GM23248 (cell line): ENCODE results near the gene KDELR3. TPM values are rescaled to one million over a fixed set of nuclear protein-coding genes. Genes with fewer than 3 reads are reported as not detected.

ENCODE experiments used
- DNase-seq: peaks from one replicate; pipeline ENCODE4 v3.0.0-alpha.2; 2015
- H2AFZ ChIP-seq: fragments of 200-600 bp; sonication (generic); 2 replicates; pipeline ENCODE4 v1.6.1; 2016; ENCODE audit warnings: antibody characterized with exemption
- H3F3A ChIP-seq: fragments of 200-600 bp; sonication (generic); 2 replicates; pipeline ENCODE4 v1.6.1; 2016; ENCODE audit warnings: mild to moderate bottlenecking, antibody characterized with exemption, mixed run types; ENCODE audit not compliant: insufficient read depth
- H3K27ac ChIP-seq: fragments of 200-600 bp; sonication (generic); 2 replicates; pipeline ENCODE4 v1.5.1; 2016; ENCODE audit warnings: mild to moderate bottlenecking
- H3K27me3 ChIP-seq: fragments of 200-600 bp; sonication (generic); replicated peaks from 2 replicates; pipeline ENCODE4 v1.6.1; 2016; ENCODE audit warnings: mild to moderate bottlenecking; ENCODE audit not compliant: insufficient read depth
- H3K36me3 ChIP-seq: fragments of 200-600 bp; sonication (generic); 2 replicates; pipeline ENCODE4 v1.6.1; 2016; ENCODE audit warnings: low read depth, mild to moderate bottlenecking
- H3K4me1 ChIP-seq: fragments of 200-600 bp; sonication (generic); 2 replicates; pipeline ENCODE4 v1.6.1; 2016; ENCODE audit warnings: mild to moderate bottlenecking; ENCODE audit not compliant: insufficient read depth
- H3K4me2 ChIP-seq: fragments of 200-600 bp; sonication (generic); one replicate; pipeline ENCODE4 v1.6.1; 2016; ENCODE audit warnings: mild to moderate bottlenecking; ENCODE audit not compliant: unreplicated experiment
- H3K4me3 ChIP-seq: fragments of 200-600 bp; sonication (generic); 2 replicates; pipeline ENCODE4 v1.5.1; 2016; ENCODE audit warnings: mild to moderate bottlenecking
- H3K79me2 ChIP-seq: fragments of 200-600 bp; sonication (generic); 2 replicates; pipeline ENCODE4 v1.6.1; 2016; ENCODE audit warnings: mild to moderate bottlenecking; ENCODE audit not compliant: insufficient read depth
- H3K9ac ChIP-seq: fragments of 200-600 bp; sonication (generic); 2 replicates; pipeline ENCODE4 v1.6.1; 2016; ENCODE audit warnings: mild to moderate bottlenecking
- H3K9me2 ChIP-seq: fragments of 200-600 bp; sonication (generic); 2 replicates; pipeline ENCODE4 v1.6.1; 2016; ENCODE audit warnings: mixed run types, mild to moderate bottlenecking, moderate library complexity; ENCODE audit not compliant: insufficient read depth
- H3K9me3 ChIP-seq: fragments of 200-600 bp; sonication (generic); one replicate; pipeline ENCODE4 v1.6.1; 2017; ENCODE audit warnings: low read depth
- H4K20me1 ChIP-seq: fragments of 200-600 bp; sonication (generic); 2 replicates; pipeline ENCODE4 v1.6.0; 2016; ENCODE audit not compliant: insufficient read depth
- EZH2 ChIP-seq: fragments of 200-600 bp; sonication (generic); IDR thresholded peaks from 2 replicates; pipeline ENCODE4 v1.6.1; 2018; ENCODE audit warnings: antibody characterized with exemption, mild to moderate bottlenecking; ENCODE audit not compliant: insufficient read depth, poor library complexity, severe bottlenecking
- EZH2phosphoT487 ChIP-seq: fragments of 200-600 bp; sonication (generic); IDR thresholded peaks from 2 replicates; pipeline ENCODE4 v1.6.1; 2018; ENCODE audit warnings: antibody characterized with exemption, moderate library complexity, mild to moderate bottlenecking, low read depth; ENCODE audit not compliant: insufficient read depth
- WGBS, 2 experiments: methylation state at CpG; one replicate each; pipeline ENCODE4 v1.1.6; 2015 to 2017; ENCODE audit warnings: low lambda C conversion rate in 2 of 2, low coverage in 1 of 2; ENCODE audit errors: missing lambda C conversion rate in 2 of 2; 5-methylcytosine and 5-hydroxymethylcytosine counted together
- in situ Hi-C: fragments of 300-500 bp; cut with MboI; formaldehyde crosslinking; loops from 2 replicates; pipeline ENCODE4 v1.15.0; 2020
- polyA plus RNA-seq: library from polyadenylated mRNA; unstranded; fragments of >200 nt; fragmentation: Nextera tagmentation; extraction: Ambion mirVana; gene quantifications from 2 replicates; pipeline ENCODE4 v1.2.1, GENCODE V29; 2016
- total RNA-seq: library from RNA; depleted of rRNA; stranded (reverse); fragments of >200 nt; shearing (Covaris generic); gene quantifications from 2 replicates; pipeline ENCODE4 v1.2.3, GENCODE V29; 2014

Gene KDELR3
- total and polyA plus RNA-seq, 2 experiments from 2014 or later: 191 to 326 TPM

DNA sequence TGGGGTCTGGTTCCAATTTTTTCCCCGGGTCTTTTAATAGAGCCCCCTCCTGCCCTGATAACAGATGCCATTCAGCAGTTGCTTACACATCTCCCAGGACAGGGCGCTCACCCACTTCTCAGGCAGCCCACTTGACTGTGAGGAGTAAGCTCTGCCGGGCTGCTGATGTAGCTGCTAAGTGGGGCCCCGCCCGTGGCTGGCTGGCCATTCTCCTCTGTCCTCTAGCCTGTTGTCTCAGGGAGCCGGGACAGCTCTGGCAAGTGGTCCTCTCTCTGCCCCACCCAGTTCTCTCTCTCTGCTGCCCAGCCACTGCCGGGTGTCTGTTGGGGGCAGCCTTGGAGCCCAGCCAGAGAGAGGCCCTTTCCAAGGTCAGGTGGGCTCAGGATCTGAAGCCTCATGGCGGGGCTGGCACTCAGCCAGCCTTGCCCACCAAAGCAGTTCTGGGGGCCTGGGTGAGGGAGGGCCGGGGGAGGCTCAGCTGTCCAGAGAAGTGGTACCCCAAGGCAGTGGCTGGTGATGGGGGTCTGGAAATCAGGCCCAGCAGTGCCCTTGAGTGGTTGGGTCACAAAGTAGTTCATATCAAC is 21.8 kb upstream of the KDELR3 start:
- Histone ChIP-seq H3K9me3 (no peaks in the 10 kb centered on the region), H2AFZ (no peak overlapping the region), H3K4me1 (no peaks in the 10 kb centered on the region), H3K4me2 (no peak overlapping the region), H4K20me1 (no peaks in the 10 kb centered on the region), H3F3A (no peaks in the 10 kb centered on the region), H3K4me3 (no peak overlapping the region), H3K27ac (no peak overlapping the region), H3K27me3 (peaks cover 6% of the 10 kb centered on the region; the same call in 1 of the 2 replicates), H3K36me3 (no peaks in the 10 kb centered on the region), H3K9ac (no peak overlapping the region), H3K79me2 (no peaks in the 10 kb centered on the region), H3K9me2 (no peaks in the 10 kb centered on the region)
- DNase-seq: no peak
- WGBS, 2 experiments: 15 to 19% methylated on average over 9 of the region's 9 CpGs
- TF ChIP-seq EZH2phosphoT487 (no peak), EZH2 (no peak)
- in situ Hi-C loops: no loop called here

DNA sequence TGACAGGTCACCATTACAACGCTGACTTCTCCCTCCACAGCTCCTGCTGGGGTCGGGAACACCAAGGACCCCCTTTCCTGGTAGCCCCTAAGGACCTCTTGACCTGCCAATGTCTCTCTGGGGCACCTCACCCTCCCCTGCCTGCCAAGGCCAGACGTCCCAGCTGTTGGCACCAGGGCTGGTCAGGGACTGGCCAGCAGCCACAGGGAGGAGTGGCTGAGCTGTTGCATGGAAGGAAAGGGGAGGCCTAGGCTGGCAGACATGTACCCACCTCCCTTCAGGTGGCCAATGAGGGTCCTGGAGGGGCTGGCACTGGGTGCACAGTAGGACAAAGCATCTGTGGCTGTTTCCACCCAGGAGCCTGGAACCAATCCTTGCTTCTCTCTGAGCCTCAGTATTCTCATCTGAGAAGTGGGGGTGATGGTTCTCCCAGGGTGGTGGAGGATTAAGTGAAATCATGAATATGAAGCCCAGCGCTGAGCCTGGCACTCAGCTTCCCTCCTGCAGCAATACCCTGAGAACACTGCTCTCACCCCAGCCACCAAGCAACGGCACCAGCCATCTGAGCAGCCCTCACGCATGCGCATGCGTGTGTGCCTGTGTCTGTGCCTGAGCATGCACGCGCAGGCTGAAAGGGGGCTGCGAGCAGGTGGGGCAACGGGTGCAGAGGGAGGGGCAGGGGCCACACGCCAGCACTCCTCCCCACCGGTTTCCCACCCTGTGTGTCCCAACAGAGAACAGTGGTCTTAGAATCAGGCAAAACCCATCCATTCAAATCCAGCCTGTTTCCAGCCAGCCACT is 18.8 kb upstream of the KDELR3 start:
- H3K4me2 ChIP-seq: no peak overlapping the region
- TF ChIP-seq EZH2phosphoT487: no peak
- TF ChIP-seq EZH2: no peak
- no peak overlapping the region for H3K4me3 ChIP-seq
- no peaks in the 10 kb centered on the region for H3K4me1 ChIP-seq
- H4K20me1 ChIP-seq: no peaks in the 10 kb centered on the region
- DNase-seq: no peak
- H3F3A ChIP-seq: no peaks in the 10 kb centered on the region
- H2AFZ ChIP-seq: no peak overlapping the region
- 78 to 83% methylated on average over 14 of the region's 14 CpGs for WGBS, 2 experiments
- no peak overlapping the region for H3K9ac ChIP-seq
- no peaks in the 10 kb centered on the region for H3K9me2 ChIP-seq
- no peaks in the 10 kb centered on the region for H3K36me3 ChIP-seq
- H3K79me2 ChIP-seq: no peaks in the 10 kb centered on the region
- H3K9me3 ChIP-seq: no peaks in the 10 kb centered on the region
- in situ Hi-C loops: no loop called here
- H3K27ac ChIP-seq: no peak overlapping the region
- H3K27me3 ChIP-seq: peaks cover 25% of the 10 kb centered on the region

DNA sequence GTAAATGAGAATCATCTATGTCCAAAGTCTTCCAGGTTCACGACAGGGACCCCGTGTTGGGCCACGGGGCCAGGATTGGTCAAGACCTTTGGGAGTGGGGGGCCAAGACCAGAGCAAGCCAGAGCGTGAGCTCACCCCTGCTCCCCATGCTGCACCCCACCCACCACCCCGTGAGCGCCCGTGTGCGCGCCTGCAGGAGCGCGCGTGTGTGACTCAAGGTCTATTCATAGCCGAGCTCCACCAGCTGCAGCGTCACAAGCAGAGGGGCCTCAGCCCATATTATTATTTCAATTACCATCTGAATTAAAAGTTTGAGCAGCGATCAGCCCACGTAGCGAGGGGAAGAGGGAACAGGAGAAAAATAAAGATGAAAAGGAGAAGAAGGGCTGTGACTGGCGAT is 18.1 kb upstream of the KDELR3 start:
- Histone ChIP-seq H3K4me3 (no peak overlapping the region), H3K4me2 (no peak overlapping the region), H3K9me3 (no peaks in the 10 kb centered on the region), H3F3A (no peaks in the 10 kb centered on the region), H3K9me2 (no peaks in the 10 kb centered on the region), H3K4me1 (no peaks in the 10 kb centered on the region), H3K36me3 (no peaks in the 10 kb centered on the region), H2AFZ (no peak overlapping the region), H3K9ac (no peak overlapping the region), H3K79me2 (no peaks in the 10 kb centered on the region), H4K20me1 (no peaks in the 10 kb centered on the region), H3K27ac (no peak overlapping the region), H3K27me3 (peaks cover 29% of the 10 kb centered on the region)
- 35 to 52% methylated on average over 18 of the region's 18 CpGs for WGBS, 2 experiments
- TF ChIP-seq EZH2: no peak
- no peak for TF ChIP-seq EZH2phosphoT487
- in situ Hi-C loops: no loop called here
- DNase-seq: peak; percentile 42

DNA sequence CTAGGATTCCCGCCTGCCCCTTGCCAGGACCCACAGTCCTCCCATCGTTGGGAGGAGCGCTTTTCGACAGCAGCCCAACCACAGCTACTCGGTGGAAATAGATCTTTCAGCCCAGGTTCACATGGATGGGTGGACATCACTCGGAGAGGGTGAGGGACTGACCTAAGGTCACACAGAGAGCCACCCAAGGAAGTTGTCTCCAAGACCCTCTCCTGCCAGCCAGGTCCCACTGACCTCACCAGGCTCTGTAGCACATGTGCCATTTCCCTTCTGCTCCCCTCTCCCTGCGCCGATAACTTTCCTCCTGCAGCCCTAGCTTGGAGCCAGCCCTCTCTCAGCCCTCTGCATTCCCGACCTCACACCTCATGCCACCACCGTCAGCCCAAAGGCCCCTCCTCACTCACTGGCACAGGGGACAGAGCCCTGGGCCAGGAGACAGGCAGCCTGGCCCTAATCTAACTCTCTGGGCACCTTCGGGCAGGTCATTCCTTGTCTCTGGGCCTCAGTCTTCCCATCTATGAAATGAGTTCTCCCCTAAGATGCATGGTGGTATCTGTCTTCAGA is 17.6 kb upstream of the KDELR3 start:
- H3K4me3 ChIP-seq: no peak overlapping the region
- H3K36me3 ChIP-seq: no peaks in the 10 kb centered on the region
- peaks cover 30% of the 10 kb centered on the region for H3K27me3 ChIP-seq
- no peaks in the 10 kb centered on the region for H3K79me2 ChIP-seq
- no peaks in the 10 kb centered on the region for H3K9me3 ChIP-seq
- H3K9me2 ChIP-seq: no peaks in the 10 kb centered on the region
- DNase-seq: no peak
- H4K20me1 ChIP-seq: no peaks in the 10 kb centered on the region
- 61% methylated on average over 11 of the region's 11 CpGs for WGBS, 2 experiments
- H3K4me2 ChIP-seq: no peak overlapping the region
- H3K4me1 ChIP-seq: no peaks in the 10 kb centered on the region
- no peak overlapping the region for H3K27ac ChIP-seq
- TF ChIP-seq EZH2 (no peak), EZH2phosphoT487 (no peak)
- H2AFZ ChIP-seq: no peak overlapping the region
- no peak overlapping the region for H3K9ac ChIP-seq
- H3F3A ChIP-seq: no peaks in the 10 kb centered on the region
- in situ Hi-C loops: no loop called here
